ENCODE results near the gene SEZ6L.

Gene SEZ6L

DNA sequence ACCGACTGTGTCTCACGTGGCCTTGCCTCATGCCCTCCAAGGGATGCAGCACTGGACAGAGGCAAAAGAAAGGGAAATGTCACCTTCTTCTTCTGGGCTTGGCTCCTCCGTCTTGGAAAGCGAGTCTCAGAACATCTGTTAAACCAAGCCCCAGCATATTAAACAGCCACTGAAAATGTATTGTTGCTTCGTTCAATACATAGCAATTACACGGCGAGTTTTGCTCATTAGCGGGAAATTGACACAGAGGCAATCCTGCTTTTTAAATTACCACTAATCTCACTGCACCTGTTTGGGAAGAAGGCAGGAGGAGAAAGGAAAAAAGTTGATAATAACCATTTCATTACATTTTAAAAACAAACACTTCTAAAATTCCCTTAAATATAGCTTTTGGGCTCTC is 72.1 kb downstream of the SEZ6L start:
- no peak for DNase-seq (ENCODE audit: low read depth in 2 of 2)

GRCh38 chr22:26245001-26245400 is 75.7 kb downstream of the SEZ6L start:
- DNase-seq (ENCODE audit: low read depth in 2 of 2), result no peak

- DNase-seq (ENCODE audit: low read depth in 2 of 2), result no peak
These were observed 77.3 kb downstream of the SEZ6L start for GRCh38 chr22:26246552-26246951.

GRCh38 chr22:26251869-26252268 is 82.6 kb downstream of the SEZ6L start:
- DNase-seq (ENCODE audit: low read depth in 2 of 2), result no peak

- no peak for DNase-seq (ENCODE audit: low read depth in 2 of 2)
These were observed 90.2 kb downstream of the SEZ6L start for GRCh38 chr22:26259510-26259909.

DNA sequence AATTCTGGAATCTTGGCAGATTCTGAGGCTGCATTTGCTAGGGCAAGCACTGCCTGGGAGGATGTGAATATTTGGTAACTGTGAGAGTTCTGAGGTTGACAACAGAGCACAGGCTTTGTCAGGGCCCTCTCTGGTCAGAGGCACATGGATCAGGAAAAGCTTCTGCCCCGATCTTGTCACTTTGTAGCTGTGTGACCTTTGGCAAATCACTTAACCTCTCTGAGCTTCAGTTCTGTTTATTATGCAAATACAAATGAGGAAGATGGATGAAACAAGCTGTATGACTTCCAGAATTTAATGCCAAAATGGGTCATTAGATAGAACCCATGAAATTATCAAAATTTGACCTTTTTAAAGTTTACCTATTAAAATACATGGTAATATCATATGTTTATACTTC is 94.9 kb downstream of the SEZ6L start:
- DNase-seq (ENCODE audit: low read depth in 2 of 2), result no peak

- DNase-seq (ENCODE audit: low read depth in 2 of 2), result no peak
These were observed 96.0 kb downstream of the SEZ6L start for GRCh38 chr22:26265281-26265680.

DNA sequence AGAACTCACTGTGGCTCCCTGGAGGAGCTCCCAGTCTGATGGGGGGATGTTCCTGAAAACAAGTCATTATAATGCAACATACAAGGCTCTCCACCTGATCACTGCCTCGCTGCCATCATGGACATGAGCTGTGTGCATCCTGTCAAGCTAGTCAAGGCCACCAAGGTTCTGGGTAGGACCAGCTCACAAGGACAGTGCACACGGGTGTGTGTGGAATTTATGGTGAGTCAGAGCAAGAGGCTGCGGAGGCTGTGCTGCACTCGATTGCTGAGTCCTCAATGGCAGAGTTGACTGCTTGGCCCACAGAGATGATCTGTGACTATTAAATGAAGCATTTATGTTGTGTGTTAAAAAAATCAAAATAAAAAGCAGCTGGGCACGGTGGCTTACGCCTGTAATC is 96.6 kb downstream of the SEZ6L start:
- no peak for DNase-seq (ENCODE audit: low read depth in 2 of 2)

- DNase-seq (ENCODE audit: low read depth in 2 of 2), result no peak
These were observed 98.6 kb downstream of the SEZ6L start for GRCh38 chr22:26267856-26268255.

GRCh38 chr22:26269572-26269971 is 100.3 kb downstream of the SEZ6L start:
- DNase-seq (ENCODE audit: low read depth in 2 of 2), result no peak

DNA sequence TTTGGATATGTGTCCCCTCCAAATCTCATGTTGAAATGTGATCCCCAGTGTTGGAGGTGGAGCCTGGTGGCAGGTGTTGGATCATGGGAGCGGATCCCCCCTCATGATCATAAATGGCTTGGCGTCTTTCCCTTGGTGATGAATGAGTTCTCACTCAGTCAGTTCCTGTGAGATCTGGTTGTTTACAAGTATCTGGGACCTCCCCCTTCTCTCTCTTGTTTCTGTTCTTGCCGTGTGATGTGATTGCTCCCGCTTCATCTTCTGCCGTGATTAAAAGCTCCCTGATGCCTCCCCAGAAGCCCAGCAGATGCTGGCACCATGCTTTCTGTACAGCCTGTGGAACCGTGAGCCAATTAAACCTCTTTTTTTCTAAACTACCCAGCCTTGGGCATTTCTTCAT is 102.2 kb downstream of the SEZ6L start:
- DNase-seq (ENCODE audit: low read depth in 2 of 2), result no peak

GRCh38 chr22:26273011-26273675 is 103.9 kb downstream of the SEZ6L start:
- no peak for DNase-seq (ENCODE audit: low read depth in 2 of 2)

- no peak for DNase-seq (ENCODE audit: low read depth in 2 of 2)
These were observed 107.4 kb downstream of the SEZ6L start for GRCh38 chr22:26276529-26277160.

GRCh38 chr22:26281941-26282340 is 112.7 kb downstream of the SEZ6L start:
- no peak for DNase-seq (ENCODE audit: low read depth in 2 of 2)

- no peak for DNase-seq (ENCODE audit: low read depth in 2 of 2)
These were observed 114.1 kb downstream of the SEZ6L start for GRCh38 chr22:26283330-26283729.

DNA sequence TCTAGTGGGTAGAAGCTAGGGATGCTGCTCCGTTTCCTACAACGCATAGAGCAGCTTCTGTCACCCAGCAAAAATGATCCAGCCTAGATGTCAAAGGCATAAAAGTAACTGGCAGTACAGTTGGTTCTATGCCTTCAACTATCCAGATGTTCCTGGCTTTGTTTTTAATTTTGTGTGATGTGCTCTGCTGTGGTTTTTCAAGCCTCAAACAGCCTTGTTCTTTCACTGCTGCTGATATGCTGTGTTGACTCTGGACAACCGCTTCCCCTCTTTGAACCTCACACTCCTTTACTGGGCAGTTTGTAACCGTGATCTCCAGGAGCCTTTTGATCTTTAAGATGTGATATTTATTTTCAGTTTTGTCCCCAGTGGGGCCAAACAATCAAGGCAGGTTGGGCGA is 116.4 kb downstream of the SEZ6L start:
- DNase-seq (ENCODE audit: low read depth in 2 of 2), result no peak

DNA sequence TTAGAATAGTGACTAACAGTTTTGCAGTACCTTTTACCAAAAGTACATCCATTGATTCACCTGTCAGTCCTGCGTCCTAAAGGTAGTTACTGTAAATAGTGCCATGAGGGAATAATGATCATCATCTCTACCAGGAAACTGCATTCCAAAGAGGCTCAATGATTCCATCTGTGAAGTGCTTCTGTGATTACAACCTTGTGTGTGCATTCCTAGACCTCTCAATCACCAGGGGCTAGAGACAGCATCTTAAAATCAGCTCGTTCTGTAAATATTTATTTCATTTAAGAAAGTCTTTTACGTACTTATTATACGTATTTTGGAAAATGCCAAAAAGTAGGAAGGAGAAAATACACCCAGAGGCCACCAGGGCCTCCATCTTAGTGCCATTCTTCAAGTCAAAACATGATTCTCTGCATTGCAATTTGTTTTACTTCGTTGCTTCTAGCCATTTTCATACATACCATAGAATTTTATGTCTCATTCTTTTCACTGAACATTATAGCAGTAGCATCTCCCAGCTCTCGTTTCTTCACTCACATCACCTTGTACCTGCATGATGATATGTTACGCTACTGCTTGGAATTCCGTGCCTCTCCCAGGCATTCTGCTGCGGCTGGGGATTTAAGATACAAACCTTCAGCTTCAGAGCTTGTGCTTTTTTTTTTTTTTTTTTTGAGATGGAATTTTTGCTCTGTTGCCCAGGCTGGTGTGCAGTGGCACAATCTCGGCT is 117.0 kb downstream of the SEZ6L start:
- no peak for DNase-seq (ENCODE audit: low read depth in 2 of 2)

DNA sequence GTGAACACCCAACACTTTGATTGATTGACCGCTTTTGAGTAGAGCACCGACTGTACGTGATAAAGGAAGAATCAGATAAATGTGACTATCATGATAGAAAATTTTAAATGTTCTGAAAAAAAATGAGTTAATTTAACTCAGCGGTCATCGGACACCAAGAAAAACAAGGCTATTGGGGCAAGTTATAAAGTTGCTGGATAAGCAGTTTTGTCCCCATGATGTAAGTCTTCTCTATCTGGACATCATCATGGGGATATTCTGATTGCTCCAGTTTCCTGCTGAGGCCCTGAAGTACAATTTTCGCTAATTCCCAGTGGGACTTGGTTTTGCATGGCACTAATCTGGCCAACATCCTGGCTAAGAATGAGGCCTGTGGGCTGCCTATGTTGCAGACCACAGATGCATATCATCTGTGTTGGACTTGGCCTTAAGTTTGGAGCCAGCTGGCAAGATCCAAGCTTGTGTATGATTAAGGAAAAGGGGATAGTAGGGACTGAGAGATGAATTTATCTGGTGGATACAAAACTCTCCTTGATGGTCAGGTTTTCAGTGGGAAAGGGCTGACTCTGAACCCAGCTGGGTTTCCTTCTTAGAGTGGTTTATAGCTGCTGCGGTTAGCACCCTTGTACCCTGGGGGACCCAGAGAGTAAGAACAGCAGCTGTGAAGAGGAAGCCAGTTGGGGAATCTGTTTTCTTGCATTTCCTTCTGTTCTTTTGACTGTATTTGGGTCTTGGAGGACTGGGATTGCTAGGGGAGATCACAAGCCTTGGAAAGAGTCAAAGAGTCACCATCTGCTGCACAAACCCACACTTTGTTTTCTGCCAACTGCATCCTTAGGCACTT is 118.3 kb downstream of the SEZ6L start:
- DNase-seq (ENCODE audit: low read depth in 2 of 2), result no peak

- DNase-seq (ENCODE audit: low read depth in 2 of 2), result no peak
These were observed 120.4 kb downstream of the SEZ6L start for GRCh38 chr22:26289611-26290101.

- no peak for DNase-seq (ENCODE audit: low read depth in 2 of 2)
These were observed 122.8 kb downstream of the SEZ6L start for GRCh38 chr22:26291940-26292666.

DNA sequence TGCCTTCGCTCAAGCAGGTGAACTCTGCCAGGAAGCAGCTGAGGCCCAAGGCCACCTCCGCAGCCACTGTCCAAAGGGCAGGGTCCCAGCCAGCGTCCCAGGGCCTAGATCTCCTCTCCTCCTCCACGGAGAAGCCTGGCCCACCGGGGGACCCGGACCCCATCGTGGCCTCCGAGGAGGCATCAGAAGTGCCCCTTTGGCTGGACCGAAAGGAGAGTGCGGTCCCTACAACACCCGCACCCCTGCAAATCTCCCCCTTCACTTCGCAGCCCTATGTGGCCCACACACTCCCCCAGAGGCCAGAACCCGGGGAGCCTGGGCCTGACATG is 123.4 kb downstream of the SEZ6L start:
- DNase-seq (ENCODE audit: low read depth in 2 of 2), result no peak
